SK-N-SH treated with all-trans-retinoic acid at 6 μM for 48 hours (cell line): ENCODE data around the gene LARGE1.

ENCODE experiments used
- ATAC-seq: fragments of 200-7000 bp; cut with Tn5 transposase; 3 replicates; pipeline ENCODE4 v1.9.1; 2020; ENCODE audit warnings: mild to moderate bottlenecking, moderate library complexity
- ARNTL ChIP-seq: fragments of 450-650 bp; formaldehyde crosslinking; IDR thresholded peaks from 2 replicates; pipeline ENCODE4 v1.5.0; 2020; ENCODE audit warnings: low read depth, mild to moderate bottlenecking, moderate library complexity, borderline replicate concordance
- CSDC2 ChIP-seq: fragments of 250-450 bp; sonication (Bioruptor Pico); IDR thresholded peaks from 2 replicates; pipeline ENCODE4 v1.5.0; 2020; ENCODE audit warnings: mild to moderate bottlenecking, moderate library complexity
- ESRRG ChIP-seq: fragments of 250-450 bp; sonication (Bioruptor Pico); IDR thresholded peaks from 2 replicates; pipeline ENCODE4 v1.6.1; 2021; ENCODE audit warnings: mild to moderate bottlenecking
- GLIS3 ChIP-seq: fragments of 250-450 bp; sonication (Bioruptor Pico); IDR thresholded peaks from 2 replicates; pipeline ENCODE4 v1.5.0; 2020; ENCODE audit warnings: mild to moderate bottlenecking, moderate library complexity
- PPARA ChIP-seq: fragments of 250-450 bp; sonication (Bioruptor Pico); IDR thresholded peaks from 2 replicates; pipeline ENCODE4 v1.5.0; 2020; ENCODE audit warnings: mild to moderate bottlenecking, borderline replicate concordance
- RARB ChIP-seq: fragments of 250-450 bp; sonication (Bioruptor Pico); IDR thresholded peaks from 2 replicates; pipeline ENCODE4 v1.8.0; 2021; ENCODE audit warnings: mild to moderate bottlenecking, moderate library complexity
- SNAI2 ChIP-seq: fragments of 250-450 bp; sonication (Bioruptor Pico); IDR thresholded peaks from 2 replicates; pipeline ENCODE4 v1.5.0; 2020; ENCODE audit warnings: mild to moderate bottlenecking, moderate library complexity
- TCF4 ChIP-seq: fragments of 250-450 bp; sonication (Bioruptor Pico); IDR thresholded peaks from 2 replicates; pipeline ENCODE4 v1.8.0; 2021; ENCODE audit warnings: mild to moderate bottlenecking, moderate library complexity, borderline replicate concordance
- TOX ChIP-seq: fragments of 250-450 bp; sonication (Bioruptor Pico); IDR thresholded peaks from 2 replicates; pipeline ENCODE4 v1.8.0; 2021; ENCODE audit warnings: mild to moderate bottlenecking, moderate library complexity, borderline replicate concordance
- ZC3H10 ChIP-seq: fragments of 250-450 bp; sonication (Bioruptor Pico); IDR thresholded peaks from 2 replicates; pipeline ENCODE4 v1.5.1; 2021; ENCODE audit warnings: mild to moderate bottlenecking, moderate library complexity
- ZFP3 ChIP-seq: fragments of 250-450 bp; sonication (Bioruptor Pico); IDR thresholded peaks from 2 replicates; pipeline ENCODE4 v1.5.0; 2020; ENCODE audit warnings: mild to moderate bottlenecking, moderate library complexity
- ZFP30 ChIP-seq: fragments of 450-650 bp; formaldehyde crosslinking; IDR thresholded peaks from 2 replicates; pipeline ENCODE4 v1.5.0; 2022; ENCODE audit warnings: mild to moderate bottlenecking, moderate library complexity
- ZNF565 ChIP-seq: fragments of 450-650 bp; formaldehyde crosslinking; conservative IDR thresholded peaks from 2 replicates; pipeline ENCODE4 v1.5.0; 2020; ENCODE audit warnings: low read depth, mild to moderate bottlenecking, moderate library complexity
- ZNF8 ChIP-seq: fragments of 450-650 bp; formaldehyde crosslinking; IDR thresholded peaks from 2 replicates; pipeline ENCODE4 v1.5.0; 2020; ENCODE audit warnings: mild to moderate bottlenecking, moderate library complexity
- TF ChIP-seq, protein P1 (sequence below): fragments of 250-450 bp; sonication (Bioruptor Pico); IDR thresholded peaks from 2 replicates; pipeline ENCODE4 v1.5.1; 2020; ENCODE audit warnings: low read depth, mild to moderate bottlenecking, moderate library complexity
- TF ChIP-seq, protein P2 (sequence below): fragments of 250-450 bp; sonication (Bioruptor Pico); IDR thresholded peaks from 2 replicates; pipeline ENCODE4 v1.5.1; 2021; ENCODE audit warnings: mild to moderate bottlenecking, moderate library complexity
- TF ChIP-seq, protein P3 (sequence below): fragments of 250-450 bp; sonication (Bioruptor Pico); IDR thresholded peaks from 2 replicates; pipeline ENCODE4 v1.5.0; 2020; ENCODE audit warnings: mild to moderate bottlenecking, moderate library complexity
- TF ChIP-seq, protein P4 (sequence below): fragments of 250-450 bp; sonication (Bioruptor Pico); IDR thresholded peaks from 2 replicates; pipeline ENCODE4 v1.8.0; 2020; ENCODE audit warnings: mild to moderate bottlenecking, moderate library complexity, borderline replicate concordance

The LARGE1 gene

DNA sequence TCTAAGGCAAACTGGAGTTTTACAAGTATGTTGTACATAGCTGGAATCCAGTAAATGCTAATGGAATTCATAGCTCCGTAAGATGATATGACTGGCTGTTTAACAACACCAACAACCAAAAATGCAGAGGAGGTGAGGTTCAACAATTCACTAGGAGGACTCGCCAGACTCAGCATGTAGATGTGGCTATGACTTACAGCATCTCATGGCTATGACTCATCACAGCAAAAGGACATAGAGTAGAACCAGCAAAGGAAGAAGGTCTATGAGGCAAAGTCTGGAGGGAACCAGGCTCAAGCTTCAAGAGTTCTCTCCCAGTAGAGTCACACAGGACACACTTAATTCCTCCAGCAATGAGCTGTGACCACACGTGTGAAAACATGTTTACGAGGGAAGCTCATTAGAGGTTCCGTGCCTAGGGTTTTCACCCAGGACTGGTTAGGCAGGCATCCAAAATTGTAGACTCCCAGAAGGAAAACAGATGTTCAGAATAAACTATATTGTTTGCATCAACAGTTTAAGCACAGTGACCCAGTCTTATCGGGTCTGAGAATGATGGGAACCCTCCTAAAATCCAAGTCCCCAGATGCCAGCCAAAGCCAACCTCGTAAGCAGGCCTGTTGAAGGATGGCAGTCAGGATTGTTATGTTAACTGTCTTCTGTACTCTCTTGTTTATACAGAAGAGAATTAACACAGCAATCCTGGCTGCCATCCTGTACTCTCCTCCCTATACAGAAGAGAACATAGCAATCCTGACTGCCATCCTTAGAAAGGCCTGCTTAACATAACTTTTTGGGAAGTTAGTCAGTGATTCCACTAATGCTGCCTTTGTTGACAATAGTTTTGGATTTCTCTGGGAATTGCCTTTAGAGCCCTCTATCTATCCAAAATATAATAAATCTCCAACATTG is 116.6 kb downstream of the LARGE1 start:
- no peak for ATAC-seq

DNA sequence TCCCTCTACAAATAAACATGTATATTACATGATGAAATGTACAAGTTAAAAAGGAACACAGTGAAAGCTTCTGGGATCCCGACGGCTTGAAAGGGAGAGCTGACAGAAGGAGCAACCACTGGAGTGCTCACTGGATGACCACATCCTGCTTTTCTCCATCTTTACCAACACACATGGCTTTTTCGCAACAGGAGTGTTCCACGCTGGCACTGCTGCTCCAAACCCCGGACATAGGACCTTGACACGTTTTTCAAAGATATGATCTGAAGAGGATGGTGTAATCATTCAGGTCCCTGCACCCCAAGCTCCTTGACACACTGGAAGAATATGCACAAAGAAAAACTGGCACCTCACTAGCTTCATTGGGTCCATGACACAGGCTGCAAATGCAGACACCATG is 121.9 kb downstream of the LARGE1 start:
- TF ChIP-seq, protein P1, sequence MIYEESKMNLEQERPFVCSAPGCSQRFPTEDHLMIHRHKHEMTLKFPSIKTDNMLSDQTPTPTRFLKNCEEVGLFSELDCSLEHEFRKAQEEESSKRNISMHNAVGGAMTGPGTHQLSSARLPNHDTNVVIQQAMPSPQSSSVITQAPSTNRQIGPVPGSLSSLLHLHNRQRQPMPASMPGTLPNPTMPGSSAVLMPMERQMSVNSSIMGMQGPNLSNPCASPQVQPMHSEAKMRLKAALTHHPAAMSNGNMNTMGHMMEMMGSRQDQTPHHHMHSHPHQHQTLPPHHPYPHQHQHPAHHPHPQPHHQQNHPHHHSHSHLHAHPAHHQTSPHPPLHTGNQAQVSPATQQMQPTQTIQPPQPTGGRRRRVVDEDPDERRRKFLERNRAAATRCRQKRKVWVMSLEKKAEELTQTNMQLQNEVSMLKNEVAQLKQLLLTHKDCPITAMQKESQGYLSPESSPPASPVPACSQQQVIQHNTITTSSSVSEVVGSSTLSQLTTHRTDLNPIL (CRISPR knock-in tag), result no peak
- no peak for TF ChIP-seq ARNTL (CRISPR knock-in tag)
- TF ChIP-seq PPARA (CRISPR knock-in tag), result no peak
- no peak for TF ChIP-seq ZNF8 (CRISPR knock-in tag)
- TF ChIP-seq RARB (CRISPR knock-in tag), result no peak
- no peak for TF ChIP-seq TOX (CRISPR knock-in tag)
- TF ChIP-seq CSDC2, result no peak
- no peak for TF ChIP-seq ZNF565 (CRISPR knock-in tag)
- TF ChIP-seq ZFP30 (CRISPR knock-in tag), result no peak
- no peak for ATAC-seq

More for the DNA sequence above, 116.6 kb downstream of the LARGE1 start:
- TF ChIP-seq ZFP30 (CRISPR knock-in tag) (no peak), SNAI2 (CRISPR knock-in tag) (no peak), GLIS3 (no peak), RARB (CRISPR knock-in tag) (no peak), ZFP3 (no peak), ZNF8 (CRISPR knock-in tag) (no peak), ZC3H10 (CRISPR knock-in tag) (no peak), ESRRG (CRISPR knock-in tag) (no peak)
- TF ChIP-seq, protein P2, sequence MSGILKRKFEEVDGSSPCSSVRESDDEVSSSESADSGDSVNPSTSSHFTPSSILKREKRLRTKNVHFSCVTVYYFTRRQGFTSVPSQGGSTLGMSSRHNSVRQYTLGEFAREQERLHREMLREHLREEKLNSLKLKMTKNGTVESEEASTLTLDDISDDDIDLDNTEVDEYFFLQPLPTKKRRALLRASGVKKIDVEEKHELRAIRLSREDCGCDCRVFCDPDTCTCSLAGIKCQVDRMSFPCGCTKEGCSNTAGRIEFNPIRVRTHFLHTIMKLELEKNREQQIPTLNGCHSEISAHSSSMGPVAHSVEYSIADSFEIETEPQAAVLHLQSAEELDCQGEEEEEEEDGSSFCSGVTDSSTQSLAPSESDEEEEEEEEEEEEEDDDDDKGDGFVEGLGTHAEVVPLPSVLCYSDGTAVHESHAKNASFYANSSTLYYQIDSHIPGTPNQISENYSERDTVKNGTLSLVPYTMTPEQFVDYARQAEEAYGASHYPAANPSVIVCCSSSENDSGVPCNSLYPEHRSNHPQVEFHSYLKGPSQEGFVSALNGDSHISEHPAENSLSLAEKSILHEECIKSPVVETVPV (CRISPR knock-in tag), result no peak
- TF ChIP-seq, protein P3, sequence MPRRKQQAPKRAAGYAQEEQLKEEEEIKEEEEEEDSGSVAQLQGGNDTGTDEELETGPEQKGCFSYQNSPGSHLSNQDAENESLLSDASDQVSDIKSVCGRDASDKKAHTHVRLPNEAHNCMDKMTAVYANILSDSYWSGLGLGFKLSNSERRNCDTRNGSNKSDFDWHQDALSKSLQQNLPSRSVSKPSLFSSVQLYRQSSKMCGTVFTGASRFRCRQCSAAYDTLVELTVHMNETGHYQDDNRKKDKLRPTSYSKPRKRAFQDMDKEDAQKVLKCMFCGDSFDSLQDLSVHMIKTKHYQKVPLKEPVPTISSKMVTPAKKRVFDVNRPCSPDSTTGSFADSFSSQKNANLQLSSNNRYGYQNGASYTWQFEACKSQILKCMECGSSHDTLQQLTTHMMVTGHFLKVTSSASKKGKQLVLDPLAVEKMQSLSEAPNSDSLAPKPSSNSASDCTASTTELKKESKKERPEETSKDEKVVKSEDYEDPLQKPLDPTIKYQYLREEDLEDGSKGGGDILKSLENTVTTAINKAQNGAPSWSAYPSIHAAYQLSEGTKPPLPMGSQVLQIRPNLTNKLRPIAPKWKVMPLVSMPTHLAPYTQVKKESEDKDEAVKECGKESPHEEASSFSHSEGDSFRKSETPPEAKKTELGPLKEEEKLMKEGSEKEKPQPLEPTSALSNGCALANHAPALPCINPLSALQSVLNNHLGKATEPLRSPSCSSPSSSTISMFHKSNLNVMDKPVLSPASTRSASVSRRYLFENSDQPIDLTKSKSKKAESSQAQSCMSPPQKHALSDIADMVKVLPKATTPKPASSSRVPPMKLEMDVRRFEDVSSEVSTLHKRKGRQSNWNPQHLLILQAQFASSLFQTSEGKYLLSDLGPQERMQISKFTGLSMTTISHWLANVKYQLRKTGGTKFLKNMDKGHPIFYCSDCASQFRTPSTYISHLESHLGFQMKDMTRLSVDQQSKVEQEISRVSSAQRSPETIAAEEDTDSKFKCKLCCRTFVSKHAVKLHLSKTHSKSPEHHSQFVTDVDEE (CRISPR knock-in tag), result no peak

DNA sequence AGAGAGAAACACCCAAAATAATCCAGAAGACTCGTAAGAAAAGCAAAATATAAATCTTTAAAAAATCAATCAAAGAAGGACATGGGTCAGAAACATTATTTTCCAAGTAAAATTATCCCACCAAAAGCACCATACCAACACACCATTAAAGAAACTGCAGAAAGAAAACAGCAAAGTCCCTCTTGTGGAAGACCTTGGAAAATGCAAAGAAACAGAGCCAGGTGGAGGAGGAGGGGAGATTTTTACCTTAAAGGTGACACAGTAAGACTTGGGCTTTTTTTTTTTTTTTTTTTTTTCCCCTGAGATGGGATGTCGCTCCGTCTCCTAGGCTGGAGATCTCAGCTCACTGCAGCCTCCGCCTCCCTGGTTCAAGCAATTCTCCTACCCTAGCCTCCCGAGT is 123.8 kb downstream of the LARGE1 start:
- ATAC-seq, result no peak
- TF ChIP-seq, protein P4, sequence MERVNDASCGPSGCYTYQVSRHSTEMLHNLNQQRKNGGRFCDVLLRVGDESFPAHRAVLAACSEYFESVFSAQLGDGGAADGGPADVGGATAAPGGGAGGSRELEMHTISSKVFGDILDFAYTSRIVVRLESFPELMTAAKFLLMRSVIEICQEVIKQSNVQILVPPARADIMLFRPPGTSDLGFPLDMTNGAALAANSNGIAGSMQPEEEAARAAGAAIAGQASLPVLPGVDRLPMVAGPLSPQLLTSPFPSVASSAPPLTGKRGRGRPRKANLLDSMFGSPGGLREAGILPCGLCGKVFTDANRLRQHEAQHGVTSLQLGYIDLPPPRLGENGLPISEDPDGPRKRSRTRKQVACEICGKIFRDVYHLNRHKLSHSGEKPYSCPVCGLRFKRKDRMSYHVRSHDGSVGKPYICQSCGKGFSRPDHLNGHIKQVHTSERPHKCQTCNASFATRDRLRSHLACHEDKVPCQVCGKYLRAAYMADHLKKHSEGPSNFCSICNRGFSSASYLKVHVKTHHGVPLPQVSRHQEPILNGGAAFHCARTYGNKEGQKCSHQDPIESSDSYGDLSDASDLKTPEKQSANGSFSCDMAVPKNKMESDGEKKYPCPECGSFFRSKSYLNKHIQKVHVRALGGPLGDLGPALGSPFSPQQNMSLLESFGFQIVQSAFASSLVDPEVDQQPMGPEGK (CRISPR knock-in tag), result no peak
- TF ChIP-seq ZFP30 (CRISPR knock-in tag), result no peak
- TF ChIP-seq TOX (CRISPR knock-in tag), result no peak
- TF ChIP-seq TCF4 (CRISPR knock-in tag), result no peak
- no peak for TF ChIP-seq GLIS3
- TF ChIP-seq, protein P1 (CRISPR knock-in tag), result no peak
- TF ChIP-seq ZFP3, result no peak
- no peak for TF ChIP-seq ZNF565 (CRISPR knock-in tag)
- no peak for TF ChIP-seq PPARA (CRISPR knock-in tag)
- TF ChIP-seq RARB (CRISPR knock-in tag), result no peak
